Astrocyte (in vitro differentiated cells and primary cell): ENCODE results near the gene LYSET. TPM values are rescaled to one million over a fixed set of nuclear protein-coding genes. Genes with fewer than 3 reads are reported as not detected.

Experiments used
- DNase-seq: peaks from one replicate; pipeline ENCODE4 v3.0.0-alpha.2; 2010; ENCODE audit warnings: low read depth
- FAIRE-seq: peaks from 2 replicates; lab custom pipeline; 2011; peaks lifted over from hg19 to GRCh38; lab: Jason Lieb, UNC
- H2AFZ ChIP-seq: 2 replicates; pipeline ENCODE4 v1.6.0; 2012; ENCODE audit warnings: low read depth, low read length, inconsistent platforms
- H3K27ac ChIP-seq: 2 replicates; pipeline ENCODE4 v1.5.1; 2011; ENCODE audit warnings: low read depth, low read length, inconsistent platforms
- H3K27me3 ChIP-seq: 2 replicates; pipeline ENCODE4 v1.6.0; 2011; ENCODE audit warnings: low read length, inconsistent platforms; ENCODE audit not compliant: insufficient read depth
- H3K36me3 ChIP-seq: 2 replicates; pipeline ENCODE4 v1.5.1; 2011; ENCODE audit warnings: low read length, inconsistent platforms; ENCODE audit not compliant: insufficient read depth
- H3K4me1 ChIP-seq: 2 replicates; pipeline ENCODE4 v1.5.1; 2011; ENCODE audit warnings: low read length, inconsistent platforms; ENCODE audit not compliant: insufficient read depth
- H3K4me2 ChIP-seq: 2 replicates; pipeline ENCODE4 v1.6.0; 2012; ENCODE audit warnings: low read length, inconsistent platforms
- H3K4me3 ChIP-seq: 2 replicates; pipeline ENCODE4 v1.5.1; 2011; ENCODE audit warnings: low read depth, mild to moderate bottlenecking, low read length, inconsistent platforms; ENCODE audit not compliant: insufficient read depth
- H3K79me2 ChIP-seq: 2 replicates; pipeline ENCODE4 v1.6.0; 2012; ENCODE audit warnings: mild to moderate bottlenecking, low read length, inconsistent platforms; ENCODE audit not compliant: insufficient read depth
- H3K9ac ChIP-seq: 2 replicates; pipeline ENCODE4 v1.6.0; 2012; ENCODE audit warnings: mild to moderate bottlenecking, low read length, inconsistent platforms
- H3K9me3 ChIP-seq: 2 replicates; pipeline ENCODE4 v1.5.1; 2012; ENCODE audit warnings: low read depth, mild to moderate bottlenecking, low read length, inconsistent platforms; ENCODE audit not compliant: insufficient read depth
- H4K20me1 ChIP-seq: 2 replicates; pipeline ENCODE4 v1.6.0; 2012; ENCODE audit warnings: low read length, inconsistent platforms; ENCODE audit not compliant: insufficient read depth
- H3K27ac Mint-ChIP-seq: one replicate; pipeline ENCODE4 v1.8.0; 2021; ENCODE audit warnings: mild to moderate bottlenecking, mixed read lengths; ENCODE audit not compliant: unreplicated experiment
- H3K27me3 Mint-ChIP-seq: one replicate; pipeline ENCODE4 v1.8.0; 2021; ENCODE audit warnings: low read depth, mixed read lengths; ENCODE audit not compliant: unreplicated experiment
- H3K36me3 Mint-ChIP-seq: one replicate; pipeline ENCODE4 v1.8.0; 2021; ENCODE audit warnings: low read depth, mixed read lengths; ENCODE audit not compliant: unreplicated experiment
- H3K4me1 Mint-ChIP-seq: one replicate; pipeline ENCODE4 v1.8.0; 2021; ENCODE audit warnings: low read depth, mixed read lengths; ENCODE audit not compliant: unreplicated experiment
- H3K4me3 Mint-ChIP-seq: one replicate; pipeline ENCODE4 v1.8.0; 2021; ENCODE audit warnings: mild to moderate bottlenecking, moderate library complexity, mixed read lengths; ENCODE audit not compliant: unreplicated experiment
- H3K9me3 Mint-ChIP-seq: one replicate; pipeline ENCODE4 v1.8.0; 2021; ENCODE audit warnings: mild to moderate bottlenecking, mixed read lengths; ENCODE audit not compliant: unreplicated experiment
- CTCF ChIP-seq: IDR thresholded peaks from 2 replicates; pipeline ENCODE4 v1.5.1; 2011; ENCODE audit warnings: low read depth, mild to moderate bottlenecking, inconsistent platforms, low read length, moderate library complexity; ENCODE audit not compliant: insufficient read depth
- EZH2 ChIP-seq: IDR thresholded peaks from 2 replicates; pipeline ENCODE4 v1.6.1; 2012; ENCODE audit warnings: mild to moderate bottlenecking, low read length, inconsistent platforms; ENCODE audit not compliant: insufficient read depth
- total RNA-seq: library from RNA; stranded (reverse); gene quantifications from 2 replicates; pipeline ENCODE4 v1.2.1, GENCODE V29; 2021

The LYSET gene
- total RNA-seq, 1 donor from 2014 or later: 9.8 TPM

GRCh38 chr14:93142854-93143652 is 42.1 kb upstream of the LYSET start:
- Mint-ChIP-seq H3K27ac (no peak overlapping the region), H3K36me3 (no peaks in the 10 kb centered on the region), H3K27me3 (peaks cover 17% of the 10 kb centered on the region), H3K4me1 (no peaks in the 10 kb centered on the region), H3K9me3 (no peaks in the 10 kb centered on the region), H3K4me3 (no peak overlapping the region)
- H3K79me2 ChIP-seq: no peaks in the 10 kb centered on the region
- H3K27me3 ChIP-seq: no peaks in the 10 kb centered on the region
- no peaks in the 10 kb centered on the region for H3K4me1 ChIP-seq
- H3K4me3 ChIP-seq: no peak overlapping the region
- FAIRE-seq: no peak
- no peak overlapping the region for H2AFZ ChIP-seq
- H3K9me3 ChIP-seq: no peaks in the 10 kb centered on the region
- no peak overlapping the region for H3K9ac ChIP-seq
- no peak for DNase-seq
- no peak overlapping the region for H3K4me2 ChIP-seq
- TF ChIP-seq EZH2 (no peak), CTCF (no peak)
- no peaks in the 10 kb centered on the region for H4K20me1 ChIP-seq
- no peaks in the 10 kb centered on the region for H3K36me3 ChIP-seq
- no peak overlapping the region for H3K27ac ChIP-seq

- H3K4me1 Mint-ChIP-seq: no peaks in the 10 kb centered on the region
- no peaks in the 10 kb centered on the region for H4K20me1 ChIP-seq
Measured at GRCh38 chr14:93146119-93146518, 39.0 kb upstream of the LYSET start.

More at GRCh38 chr14:93146119-93146518, 39.0 kb upstream of the LYSET start:
- Histone ChIP-seq H3K9ac (no peak overlapping the region), H3K27me3 (peaks cover 3% of the 10 kb centered on the region), H3K4me1 (no peaks in the 10 kb centered on the region), H3K4me3 (no peak overlapping the region), H3K9me3 (no peaks in the 10 kb centered on the region), H2AFZ (no peak overlapping the region), H3K36me3 (no peaks in the 10 kb centered on the region), H3K79me2 (no peaks in the 10 kb centered on the region), H3K27ac (no peak overlapping the region), H3K4me2 (no peak overlapping the region)
- peaks cover 17% of the 10 kb centered on the region for H3K27me3 Mint-ChIP-seq
- H3K9me3 Mint-ChIP-seq: no peaks in the 10 kb centered on the region
- H3K27ac Mint-ChIP-seq: no peak overlapping the region
- no peak for DNase-seq
- H3K36me3 Mint-ChIP-seq: no peaks in the 10 kb centered on the region
- no peak overlapping the region for H3K4me3 Mint-ChIP-seq
- TF ChIP-seq EZH2 (no peak), CTCF (no peak)
- FAIRE-seq: no peak
